DMS79 treated with DMSO at 0.1 percent for 48 hours (cell line): ENCODE measurements around the gene GIPC2.

Experiments used
- DNase-seq: peaks from one replicate; lab custom pipeline; 2025; lab: John Stamatoyannopoulos, UW

The GIPC2 gene

DNA sequence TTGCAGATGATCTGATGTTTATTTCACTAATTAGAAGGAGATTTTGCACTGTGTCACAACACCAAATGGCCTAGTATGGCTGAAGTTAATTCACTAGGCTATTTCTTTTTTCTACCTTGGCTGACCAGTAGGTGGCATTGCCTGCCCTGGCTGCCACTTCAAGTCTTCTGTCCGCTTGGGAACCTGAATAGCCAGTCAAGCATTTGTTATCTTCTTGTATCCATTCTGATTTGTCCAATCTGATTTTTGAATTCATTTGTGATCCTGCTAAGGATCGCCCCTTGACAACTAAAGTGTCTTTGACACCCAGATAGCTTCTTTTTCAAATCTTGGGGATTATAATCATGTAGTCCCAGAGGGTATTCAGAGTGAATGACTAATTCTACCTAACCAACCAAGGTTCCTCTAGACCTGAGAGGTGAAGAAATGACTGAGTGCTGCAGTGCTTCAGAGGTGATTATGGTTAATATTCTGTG, 99.4 kb downstream of the GIPC2 start:
- DNase-seq: peak; percentile 26

DNA sequence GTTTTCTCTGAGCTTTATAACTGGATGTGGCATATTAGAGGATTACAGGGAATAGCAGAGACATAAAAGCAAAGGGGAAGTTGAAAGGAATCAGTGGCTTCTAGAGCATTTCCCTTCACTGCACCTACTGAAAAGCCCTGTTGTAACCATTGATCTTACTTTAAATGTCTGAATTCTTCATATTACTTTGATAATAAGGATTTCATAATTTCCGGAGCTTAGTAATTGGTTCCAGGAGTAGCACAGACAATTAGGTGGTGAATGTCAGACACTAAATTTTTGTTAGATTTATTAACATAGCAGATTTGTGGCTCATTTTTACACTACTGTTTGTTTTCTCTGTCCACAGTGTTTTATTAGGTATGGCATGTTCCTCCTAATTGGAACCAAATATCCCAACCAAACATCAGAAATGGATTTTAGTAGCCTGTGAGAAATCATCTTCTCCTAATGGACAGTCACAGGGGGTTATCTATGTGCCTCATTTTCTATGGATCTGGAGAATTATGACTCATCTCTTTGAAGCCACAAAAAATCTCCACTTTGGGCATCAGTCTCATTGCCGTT, 100.5 kb downstream of the GIPC2 start:
- DNase-seq: no peak

DNA sequence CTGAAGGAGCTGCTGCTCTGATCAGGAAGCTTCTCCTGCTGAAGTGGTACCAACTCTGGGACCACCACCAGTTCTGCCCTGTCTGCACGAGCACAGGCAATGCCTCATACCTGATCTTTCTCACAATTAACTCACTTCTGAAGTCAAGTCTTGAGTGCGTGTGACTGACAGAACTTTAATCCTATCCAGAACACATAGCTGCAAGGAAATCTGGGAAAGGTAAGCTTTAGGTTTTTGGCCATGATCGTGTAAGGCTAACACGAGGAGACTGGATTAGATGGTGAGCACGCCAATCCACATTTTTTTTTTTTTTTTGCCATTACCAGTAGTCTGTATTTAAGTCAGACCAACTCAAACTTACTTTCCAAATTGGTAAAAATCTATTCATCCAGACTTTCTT, 101.3 kb downstream of the GIPC2 start:
- no peak for DNase-seq

DNA sequence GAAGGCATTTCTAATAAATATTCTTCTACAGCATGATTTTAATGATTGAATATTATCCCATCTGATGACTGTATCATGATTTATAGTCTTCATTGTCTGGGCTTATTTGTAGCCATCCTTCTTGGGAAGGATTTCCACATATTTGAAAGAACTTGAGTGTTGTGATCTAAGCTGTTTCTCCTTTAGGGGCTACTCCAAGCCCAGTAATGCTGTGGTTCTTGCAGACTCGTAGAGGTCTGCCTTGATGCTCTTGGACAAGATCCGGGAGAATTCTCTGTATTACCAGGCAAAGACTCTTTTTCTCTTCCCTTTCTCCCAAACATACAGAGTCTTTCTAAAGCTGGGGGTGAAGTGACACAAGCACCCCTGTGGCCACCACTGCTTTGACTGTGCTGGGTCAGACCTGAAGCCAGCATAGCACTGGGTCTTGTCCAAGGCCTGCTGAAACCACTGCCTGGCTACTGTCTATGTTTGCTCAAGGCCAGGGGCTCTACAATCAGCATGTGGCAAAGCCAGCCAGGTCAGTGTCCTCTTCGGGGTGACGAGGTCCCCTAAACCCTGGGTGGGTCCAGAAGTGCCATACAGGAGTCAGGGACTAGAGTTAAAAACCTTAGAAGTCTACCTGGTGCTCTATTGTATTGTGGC, 107.4 kb downstream of the GIPC2 start:
- DNase-seq: no peak

DNA sequence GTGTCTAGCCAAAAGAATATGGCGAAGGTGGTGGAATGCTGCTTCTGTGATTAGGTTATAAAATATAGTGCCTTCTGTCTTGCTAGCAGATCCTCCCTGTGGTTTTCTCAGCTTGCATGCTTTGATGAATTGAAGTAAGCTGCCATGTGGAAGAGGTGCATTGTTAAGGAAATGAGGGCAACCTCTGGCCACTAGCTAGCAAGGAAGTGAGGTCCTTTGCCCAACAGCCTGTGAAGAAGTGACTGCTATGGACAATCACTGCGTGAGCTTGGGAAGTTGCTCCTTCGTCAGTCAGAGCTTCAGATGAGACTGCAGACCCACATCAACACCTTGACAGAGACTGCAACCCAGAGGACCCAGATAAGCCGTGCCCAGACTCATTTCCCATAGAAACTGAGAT, 109.4 kb downstream of the GIPC2 start:
- no peak for DNase-seq

DNA sequence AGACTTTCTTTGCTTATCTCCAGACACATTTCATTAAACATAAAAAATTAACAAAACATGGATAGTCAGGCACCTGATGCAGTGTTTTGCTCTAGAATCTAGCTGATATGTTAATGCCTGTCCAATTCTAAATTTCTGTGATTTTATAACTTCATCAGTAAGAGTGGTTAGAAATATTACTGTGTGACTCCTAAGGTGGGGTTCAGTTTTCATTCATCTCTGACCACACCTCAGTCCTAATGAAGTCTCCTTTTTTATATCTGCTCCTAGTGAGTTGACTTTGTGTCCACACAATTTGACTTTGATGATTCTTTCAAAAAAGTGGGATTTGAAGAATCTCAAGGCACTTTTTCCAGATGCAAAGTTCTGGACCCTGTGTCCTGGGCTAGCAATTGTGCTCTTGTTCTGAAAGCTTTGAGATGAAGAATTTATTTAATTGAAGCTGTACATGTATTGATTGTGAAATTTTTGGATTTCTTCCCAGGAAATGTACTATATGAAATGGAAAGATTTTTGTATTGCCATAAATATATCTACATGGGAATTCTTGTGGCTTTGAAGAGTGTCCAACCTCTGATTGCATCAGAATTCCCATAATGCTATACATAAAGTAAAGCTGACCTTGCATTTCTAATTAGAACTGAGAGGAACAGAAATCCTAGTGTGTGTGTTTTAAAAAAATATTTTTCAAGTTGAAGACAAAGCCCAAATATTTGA, 111.2 kb downstream of the GIPC2 start:
- DNase-seq: no peak

DNA sequence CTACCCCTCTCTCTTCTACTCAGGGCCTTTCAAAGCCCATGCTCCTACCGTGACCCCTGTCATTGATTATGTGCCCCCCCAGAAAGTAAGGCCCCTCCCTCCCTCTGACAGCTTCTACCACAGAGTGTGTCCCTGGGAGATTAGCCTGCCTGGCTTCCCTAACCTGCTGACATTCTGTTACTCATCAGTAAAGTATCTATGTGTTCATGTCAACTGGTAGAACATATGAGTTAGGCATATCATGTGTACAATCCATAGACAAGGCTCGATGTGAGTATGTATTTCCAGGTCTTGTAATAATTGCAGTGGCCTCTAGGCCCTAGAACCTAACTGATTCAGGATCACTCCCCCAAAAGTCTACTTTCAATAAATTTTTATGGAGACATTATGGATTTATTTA, 120.0 kb downstream of the GIPC2 start:
- no peak for DNase-seq

DNA sequence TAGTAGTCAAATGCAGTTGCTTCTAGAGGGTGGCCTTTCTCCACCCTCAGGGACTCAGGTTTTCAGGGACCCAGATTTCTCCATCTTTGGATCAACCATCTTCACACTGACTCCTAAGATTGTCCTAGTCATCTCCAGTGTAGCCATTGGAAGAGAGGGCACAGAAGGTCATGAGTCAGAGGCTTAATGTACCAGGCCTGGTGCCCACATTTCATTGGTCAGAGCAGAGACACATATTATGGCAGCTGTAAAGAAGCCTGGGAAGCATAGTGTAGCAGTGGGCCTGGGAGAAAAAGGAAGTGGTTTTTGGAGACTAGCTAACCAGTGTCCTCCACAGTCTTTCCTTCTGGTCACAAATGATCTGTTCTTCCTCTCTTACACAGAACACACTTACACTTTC, 122.5 kb downstream of the GIPC2 start:
- no peak for DNase-seq

DNA sequence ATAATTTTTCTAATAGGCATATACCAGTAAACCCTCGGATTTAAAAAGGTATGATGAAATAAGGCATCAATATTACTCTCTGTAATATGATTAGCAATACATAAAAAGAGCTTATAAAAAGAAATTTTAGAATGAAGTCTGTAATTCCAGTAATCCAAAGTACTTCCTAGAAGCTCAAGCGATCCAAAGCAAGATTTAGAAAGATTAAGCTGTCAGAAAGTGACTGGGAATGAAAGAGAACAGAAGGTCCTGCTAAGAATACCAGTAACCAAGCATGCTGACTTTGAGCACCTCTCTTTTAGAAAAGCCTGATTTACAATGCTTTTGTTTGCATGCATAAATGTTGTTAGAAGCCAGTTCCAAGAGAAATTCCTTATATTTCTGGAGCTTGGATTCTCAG, 125.1 kb downstream of the GIPC2 start:
- DNase-seq: no peak

DNA sequence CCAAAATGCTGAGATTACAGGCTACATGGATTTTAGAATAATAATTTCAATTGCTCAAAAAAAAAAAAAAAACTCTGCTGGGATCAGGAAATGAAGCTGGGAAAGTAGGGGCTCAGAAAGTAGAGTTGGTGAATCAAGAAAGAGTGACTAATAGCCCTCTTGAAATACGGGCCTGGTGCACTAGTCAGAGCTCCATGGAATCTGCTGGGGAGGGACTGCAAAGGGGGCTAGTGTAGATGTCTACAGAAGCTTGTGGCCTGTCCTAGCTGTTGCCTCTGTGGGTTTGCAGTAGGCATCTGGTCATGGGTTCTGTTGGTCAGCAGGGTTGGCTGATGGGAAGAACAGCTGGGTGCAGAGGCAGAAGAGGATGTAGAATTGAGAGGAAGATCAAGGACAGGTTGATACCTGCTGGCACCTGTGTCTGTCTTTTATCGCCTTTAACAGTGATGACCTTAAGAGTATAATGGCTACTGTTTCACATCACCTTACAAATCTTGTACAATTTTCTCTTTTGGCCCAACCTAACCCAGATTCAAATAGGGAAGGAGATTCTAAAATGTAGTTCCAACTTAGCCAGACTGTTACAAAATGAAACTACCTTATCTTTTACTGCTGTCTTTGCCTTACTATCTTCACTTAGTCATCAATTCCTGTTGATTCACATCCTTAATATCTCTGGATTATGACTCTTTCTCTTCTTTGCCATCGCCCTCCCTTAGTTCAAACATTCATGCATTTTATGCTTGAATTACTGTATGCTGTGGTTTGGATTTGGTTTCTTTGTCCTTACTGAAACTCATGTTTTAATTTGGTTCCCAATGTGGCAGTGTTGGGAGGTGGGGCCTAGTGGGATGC, 126.2 kb downstream of the GIPC2 start:
- DNase-seq: no peak

DNA sequence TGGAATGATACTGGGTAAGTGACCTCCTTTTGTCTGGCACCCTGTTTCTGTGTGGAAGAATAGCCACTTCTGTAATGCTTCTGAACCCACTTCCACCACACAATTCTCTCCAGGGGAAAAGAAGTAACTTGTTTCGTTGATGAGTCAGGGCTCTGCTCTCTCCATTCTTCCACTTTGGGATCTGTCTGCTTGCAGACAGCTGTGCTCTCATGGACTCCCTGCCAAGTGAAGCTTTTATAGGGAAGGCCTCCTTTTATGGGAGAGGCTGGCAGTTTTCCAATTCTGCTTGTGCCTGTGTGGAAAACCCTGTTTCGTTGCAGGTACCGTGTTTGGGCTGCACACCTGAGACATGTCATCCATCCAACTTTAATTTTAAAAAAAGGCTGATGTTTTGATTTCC, 130.7 kb downstream of the GIPC2 start:
- peak; percentile 14 for DNase-seq

DNA sequence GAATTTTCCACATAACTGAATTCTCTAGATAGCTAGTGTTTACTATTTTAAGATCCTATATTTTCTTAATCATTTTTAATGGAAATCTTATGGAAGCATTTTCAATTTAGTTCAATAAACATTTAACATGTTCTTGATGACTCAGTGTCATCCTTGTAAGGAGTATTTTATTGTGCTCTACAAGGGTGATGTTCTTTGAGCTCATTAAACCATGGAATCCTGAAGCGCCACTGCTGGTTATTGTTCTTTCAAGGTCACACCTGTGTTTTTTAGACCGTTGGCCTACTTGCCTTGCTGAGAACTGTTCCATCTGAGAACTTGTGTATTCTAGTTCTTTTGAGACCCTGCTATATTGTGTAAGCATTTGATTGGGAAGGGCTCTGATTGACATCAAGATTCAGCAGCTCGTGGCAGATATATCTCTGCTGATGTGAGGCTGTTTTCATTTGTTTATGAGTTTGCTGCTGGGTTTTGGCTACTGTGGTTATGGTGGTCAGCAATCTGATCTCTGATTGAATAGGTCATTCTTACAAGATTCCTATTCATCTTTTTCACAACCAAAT, 132.0 kb downstream of the GIPC2 start:
- no peak for DNase-seq

DNA sequence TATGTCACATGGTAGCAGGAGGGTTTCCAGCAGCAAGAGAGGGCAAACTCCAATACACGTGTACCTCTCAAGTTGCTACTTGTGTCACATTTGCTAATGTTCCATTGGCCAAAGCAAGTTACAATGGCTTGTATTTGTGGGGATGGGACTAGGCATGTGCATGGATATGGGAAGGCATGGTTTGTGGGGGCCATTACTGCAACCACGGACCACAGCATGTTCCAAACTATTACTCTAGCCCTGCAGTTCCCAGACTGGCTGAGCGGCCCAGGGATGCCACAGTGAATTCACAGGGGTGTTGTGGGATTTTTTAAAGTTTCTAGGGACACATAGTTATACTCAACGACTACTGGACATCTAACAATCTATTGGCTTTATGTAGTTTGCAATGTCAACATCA, 133.1 kb downstream of the GIPC2 start:
- DNase-seq: no peak

DNA sequence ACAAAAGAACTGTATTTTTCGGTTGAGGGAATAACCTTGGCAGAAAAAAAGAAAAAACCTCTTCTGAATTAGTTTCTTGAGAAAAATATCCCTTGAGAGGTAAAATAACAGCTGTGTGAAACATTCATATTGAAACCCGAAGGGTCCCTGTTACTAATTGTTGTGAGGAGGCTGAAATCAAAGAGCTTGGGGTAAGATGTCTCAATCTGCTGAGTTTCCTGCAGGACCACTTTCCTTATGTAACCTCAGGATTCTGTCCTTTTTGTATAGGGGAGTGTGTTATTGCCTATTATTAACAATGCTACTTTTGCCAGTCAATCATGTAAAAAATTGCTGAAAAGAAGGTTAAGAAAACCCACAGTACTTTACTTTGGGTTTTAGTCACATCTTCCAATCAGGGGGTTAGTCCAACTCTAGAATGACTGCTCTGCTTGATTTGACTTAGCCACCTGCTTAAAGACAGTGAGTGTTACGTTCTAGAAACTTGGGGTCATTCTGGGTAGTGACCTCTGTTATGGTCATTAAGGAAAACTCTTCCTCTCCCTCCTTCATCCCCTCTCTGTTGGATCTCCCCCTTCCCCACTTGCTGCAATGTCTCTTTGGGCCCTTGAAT, 138.8 kb downstream of the GIPC2 start:
- DNase-seq: no peak
